Activated naive CD4-positive, alpha-beta T cell treated with anti-CD3 and anti-CD28 coated beads for 36 hours (primary cell): Measurements from ENCODE around the gene KIF18B. TPM values are rescaled to one million over a fixed set of nuclear protein-coding genes. Genes with fewer than 3 reads are reported as not detected.
A peak's percentile ranks its signal among the peaks of the same experiment; 100 is the strongest.

Experiments used
- CTCF ChIA-PET: fragments of 350-600 bp; sonication (Branson Sonifier 250); formaldehyde crosslinking; loops from one replicate; lab custom pipeline; 2021; ENCODE audit warnings: antibody characterized with exemption; lab: Charles Lee
- DNase-seq: peaks from one replicate; pipeline ENCODE4 v3.0.0-alpha.2; 2020
- H3K27ac Mint-ChIP-seq: one replicate; pipeline ENCODE4 v1.8.0; 2021; ENCODE audit warnings: mild to moderate bottlenecking, mixed read lengths
- H3K27me3 Mint-ChIP-seq: one replicate; pipeline ENCODE4 v1.8.0; 2021; ENCODE audit warnings: low read depth, mixed read lengths
- H3K36me3 Mint-ChIP-seq: one replicate; pipeline ENCODE4 v1.8.0; 2021; ENCODE audit warnings: low read depth, mixed read lengths
- H3K4me1 Mint-ChIP-seq: one replicate; pipeline ENCODE4 v1.8.0; 2021; ENCODE audit warnings: low read depth, mixed read lengths
- H3K4me3 Mint-ChIP-seq: one replicate; pipeline ENCODE4 v1.8.0; 2021; ENCODE audit warnings: mild to moderate bottlenecking, moderate library complexity, mixed read lengths
- H3K9me3 Mint-ChIP-seq: one replicate; pipeline ENCODE4 v1.8.0; 2021; ENCODE audit warnings: mixed read lengths
- intact Hi-C: fragments of 100-400 bp; cut with micrococcal nuclease; formaldehyde crosslinking; loops from one replicate; pipeline ENCODE4 v1.15.1; 2023
- total RNA-seq, 2 experiments: library from RNA; stranded (reverse); gene quantifications; one replicate each; pipeline ENCODE4 v1.2.3, GENCODE V29; 2021

Gene KIF18B
- total RNA-seq, 2 experiments from 2014 or later = 54.9 to 55.4 TPM

- intact Hi-C loops = no loop called here
- H3K9me3 Mint-ChIP-seq = no peaks in the 10 kb centered on the region
- H3K27me3 Mint-ChIP-seq = peaks cover 25% of the 10 kb centered on the region
- no peak overlapping the region for H3K4me3 Mint-ChIP-seq
- no peak for DNase-seq
- H3K36me3 Mint-ChIP-seq = no peaks in the 10 kb centered on the region
- no peak overlapping the region for H3K27ac Mint-ChIP-seq
- H3K4me1 Mint-ChIP-seq = peaks cover 3% of the 10 kb centered on the region
- CTCF ChIA-PET = interaction anchor here (0.6 to 5.2 kb wide), 4 partner anchors 56 to 284 kb away, joined by 3 to 32 read pairs (median 4); no protein-coding TSS in a partner anchor
Measured at GRCh38 chr17:44912763-44913544, 34.6 kb downstream of the KIF18B start.

DNA sequence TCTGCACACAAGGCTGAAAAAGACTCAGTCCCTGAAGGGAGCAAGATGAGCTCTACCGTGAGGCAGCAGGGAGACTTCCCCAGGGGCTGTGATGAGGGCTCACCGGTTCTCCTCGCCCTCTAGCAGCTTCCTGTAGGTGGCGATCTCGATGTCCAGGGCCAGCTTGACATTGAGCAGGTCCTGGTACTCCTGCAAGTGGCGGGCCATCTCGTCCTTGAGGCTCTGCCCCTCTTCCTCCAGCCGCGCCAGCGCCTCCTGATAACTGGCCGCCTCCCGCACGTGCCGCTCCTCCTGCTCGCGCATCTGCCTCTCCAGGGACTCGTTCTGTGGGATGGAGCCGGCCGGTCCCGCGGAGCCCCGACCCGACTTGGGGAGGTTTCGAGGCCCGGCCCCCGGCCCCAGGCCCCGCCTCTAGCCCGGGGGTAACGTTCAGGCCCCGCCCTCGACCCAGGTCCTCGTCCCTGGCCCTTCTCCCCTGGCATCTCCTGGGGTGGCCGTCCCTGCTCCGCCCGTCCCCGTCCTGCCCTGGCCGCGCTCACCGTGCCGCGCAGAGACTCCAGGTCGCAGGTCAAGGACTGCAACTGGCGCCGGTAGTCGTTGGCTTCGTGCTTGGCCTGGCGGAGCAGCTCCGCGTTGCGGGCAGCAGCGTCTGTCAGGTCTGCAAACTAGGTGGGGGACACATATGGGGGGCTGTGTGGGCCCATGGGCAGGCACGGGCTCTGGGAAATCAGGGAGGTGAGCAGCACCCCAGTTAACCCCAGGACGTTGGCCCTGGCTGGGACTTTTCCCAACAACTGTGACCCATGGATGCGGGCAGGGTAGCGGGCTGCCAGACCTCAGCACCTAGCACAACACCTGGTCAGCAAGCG is 36.2 kb downstream of the KIF18B start:
- intact Hi-C loops = no loop called here
- peak; percentile 69 for DNase-seq
- Mint-ChIP-seq H3K36me3 (no peaks in the 10 kb centered on the region), H3K9me3 (no peaks in the 10 kb centered on the region), H3K4me1 (peaks cover 3% of the 10 kb centered on the region), H3K27me3 (peaks cover 25% of the 10 kb centered on the region), H3K27ac (no peak overlapping the region), H3K4me3 (no peak overlapping the region)
- CTCF ChIA-PET = interaction anchor here (0.6 to 5.2 kb wide), 8 partner anchors 10 to 186 kb away, joined by 3 to 32 read pairs (median 4); no protein-coding TSS in a partner anchor

GRCh38 chr17:44910231-44911106 is 37.1 kb downstream of the KIF18B start:
- no peaks in the 10 kb centered on the region for H3K36me3 Mint-ChIP-seq
- H3K9me3 Mint-ChIP-seq = no peaks in the 10 kb centered on the region
- intact Hi-C loops = no loop called here
- H3K4me1 Mint-ChIP-seq = peaks cover 3% of the 10 kb centered on the region
- no peak for DNase-seq
- H3K27ac Mint-ChIP-seq = no peak overlapping the region
- CTCF ChIA-PET = interaction anchor here (0.6 to 5.2 kb wide), 6 partner anchors 9 to 163 kb away, joined by 3 to 32 read pairs (median 4); partner anchors contain the start of gene KIF18B
- H3K4me3 Mint-ChIP-seq = no peak overlapping the region
- peaks cover 25% of the 10 kb centered on the region for H3K27me3 Mint-ChIP-seq

- Mint-ChIP-seq H3K9me3 (no peaks in the 10 kb centered on the region), H3K36me3 (no peaks in the 10 kb centered on the region), H3K4me3 (no peak overlapping the region), H3K27ac (no peak overlapping the region), H3K27me3 (peaks cover 25% of the 10 kb centered on the region), H3K4me1 (peaks cover 3% of the 10 kb centered on the region)
- CTCF ChIA-PET = interaction anchor here (0.7 to 5.2 kb wide), 3 partner anchors 8 to 111 kb away, joined by 3 to 32 read pairs (median 6); partner anchors contain the start of gene KIF18B
- intact Hi-C loops = no loop called here
- DNase-seq = no peak
Measured at GRCh38 chr17:44909681-44910144, 37.9 kb downstream of the KIF18B start.

DNA sequence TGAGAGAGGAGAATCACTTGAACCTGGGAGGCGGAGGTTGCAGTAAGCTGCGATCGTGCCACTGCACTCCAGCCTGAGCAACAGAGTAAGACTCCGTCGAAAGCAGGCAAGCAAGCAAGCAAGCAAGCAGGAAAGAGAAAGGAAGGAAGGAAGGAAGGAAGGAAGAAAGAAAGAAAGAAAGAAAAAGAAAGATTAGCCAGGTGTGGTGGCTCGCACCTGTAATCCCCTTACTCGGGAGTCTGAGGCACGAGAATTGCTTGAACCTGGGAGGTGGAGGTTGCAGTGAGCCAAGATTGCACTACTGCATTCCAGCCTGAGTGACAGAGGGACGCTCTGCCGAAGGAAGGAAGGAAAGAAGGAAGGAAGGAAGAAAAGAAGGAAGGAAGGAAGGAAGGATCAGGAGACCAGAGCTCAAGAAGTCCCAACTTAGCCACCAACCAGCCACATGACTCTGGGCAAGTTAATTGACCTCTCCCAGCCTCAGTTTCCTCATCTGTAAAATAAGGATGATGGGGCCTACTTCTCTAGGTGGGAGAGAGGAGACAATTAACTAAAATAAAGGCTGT is 38.7 kb downstream of the KIF18B start:
- Mint-ChIP-seq H3K4me3 (no peak overlapping the region), H3K36me3 (no peaks in the 10 kb centered on the region), H3K9me3 (no peaks in the 10 kb centered on the region), H3K4me1 (peaks cover 3% of the 10 kb centered on the region), H3K27me3 (peaks cover 25% of the 10 kb centered on the region), H3K27ac (no peak overlapping the region)
- no peak for DNase-seq
- CTCF ChIA-PET = interaction anchor here (2.2 to 5.2 kb wide), 2 partner anchors 7 to 112 kb away, joined by 6 to 32 read pairs; no protein-coding TSS in a partner anchor
- intact Hi-C loops = no loop called here

DNA sequence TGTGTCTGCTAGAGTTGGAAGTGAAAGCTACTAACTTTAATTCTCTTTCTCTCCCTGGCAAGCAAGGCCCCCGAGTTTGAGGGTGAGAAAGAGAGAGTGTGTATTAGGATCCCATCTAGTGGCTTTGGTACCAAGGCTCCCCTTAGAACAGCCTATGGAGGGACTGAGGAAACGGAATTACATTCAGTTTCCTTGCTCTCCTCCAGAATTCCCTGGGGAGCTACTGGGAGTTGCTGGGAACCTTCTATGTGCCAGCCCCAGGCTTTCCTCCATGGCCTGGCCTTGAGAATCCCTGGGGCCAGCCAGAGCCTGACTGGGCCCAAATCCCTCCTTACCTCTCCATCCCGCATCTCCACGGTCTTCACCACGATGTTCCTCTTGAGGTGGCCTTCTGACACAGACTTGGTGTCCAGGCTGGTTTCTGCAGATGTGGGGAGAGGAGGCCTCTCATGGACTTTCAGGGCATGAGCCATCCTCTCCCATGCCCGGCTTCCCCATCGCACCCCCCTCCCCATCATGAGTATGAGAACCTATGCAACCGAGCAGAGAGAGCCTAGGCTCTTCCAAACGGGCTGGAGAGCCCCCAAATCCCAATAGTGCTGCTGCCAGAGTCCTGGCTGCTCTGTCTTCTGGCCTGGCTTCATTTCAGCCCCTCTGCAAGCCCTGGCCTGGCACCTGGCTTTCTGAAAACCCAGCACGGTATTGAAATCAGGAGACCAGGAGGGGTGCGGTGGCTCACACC is 39.7 kb downstream of the KIF18B start:
- CTCF ChIA-PET = interaction anchor here (0.6 to 0.7 kb wide), 2 partner anchors 40 to 54 kb away, joined by 3 read pairs; no protein-coding TSS in a partner anchor
- intact Hi-C loops = no loop called here
- H3K36me3 Mint-ChIP-seq = no peaks in the 10 kb centered on the region
- H3K4me3 Mint-ChIP-seq = no peak overlapping the region
- no peak overlapping the region for H3K27ac Mint-ChIP-seq
- DNase-seq = no peak
- H3K4me1 Mint-ChIP-seq = peaks cover 3% of the 10 kb centered on the region
- H3K27me3 Mint-ChIP-seq = peaks cover 20% of the 10 kb centered on the region
- H3K9me3 Mint-ChIP-seq = no peaks in the 10 kb centered on the region

- peaks cover 3% of the 10 kb centered on the region for H3K4me1 Mint-ChIP-seq
- intact Hi-C loops = no loop called here
- peaks cover 15% of the 10 kb centered on the region for H3K27me3 Mint-ChIP-seq
- no peaks in the 10 kb centered on the region for H3K36me3 Mint-ChIP-seq
- CTCF ChIA-PET = interaction anchor here (0.7 to 0.8 kb wide), 2 partner anchors 11 to 54 kb away, joined by 3 read pairs; no protein-coding TSS in a partner anchor
- no peak for DNase-seq
- H3K4me3 Mint-ChIP-seq = no peak overlapping the region
- no peaks in the 10 kb centered on the region for H3K9me3 Mint-ChIP-seq
- H3K27ac Mint-ChIP-seq = no peak overlapping the region
Measured at GRCh38 chr17:44906763-44907728, 40.5 kb downstream of the KIF18B start.

- H3K27ac Mint-ChIP-seq = no peak overlapping the region
- peaks cover 11% of the 10 kb centered on the region for H3K27me3 Mint-ChIP-seq
- intact Hi-C loops = no loop called here
Measured at GRCh38 chr17:44906010-44906646, 41.4 kb downstream of the KIF18B start.

GRCh38 chr17:44905006-44906000 is 42.3 kb downstream of the KIF18B start:
- DNase-seq = no peak
- Mint-ChIP-seq H3K27ac (no peak overlapping the region), H3K36me3 (no peaks in the 10 kb centered on the region), H3K9me3 (no peaks in the 10 kb centered on the region), H3K4me3 (no peak overlapping the region), H3K4me1 (peaks cover 1% of the 10 kb centered on the region), H3K27me3 (peaks cover 4% of the 10 kb centered on the region)
- CTCF ChIA-PET = interaction anchor here (0.9 kb wide), 1 partner anchor 126 kb away, joined by 3 read pairs; no protein-coding TSS in a partner anchor
- intact Hi-C loops = no loop called here

More at GRCh38 chr17:44906010-44906646, 41.4 kb downstream of the KIF18B start:
- Mint-ChIP-seq H3K36me3 (no peaks in the 10 kb centered on the region), H3K4me1 (peaks cover 3% of the 10 kb centered on the region), H3K4me3 (no peak overlapping the region), H3K9me3 (no peaks in the 10 kb centered on the region)
- no peak for DNase-seq
- CTCF ChIA-PET = no interaction called here
